A549 (cell line): Measurements from ENCODE around the gene EXOC3L2. TPM values are rescaled to one million over a fixed set of nuclear protein-coding genes. Genes with fewer than 3 reads are reported as not detected.

ENCODE experiments used
- ATAC-seq, 2 experiments: fragments of 200-7000 bp in 1 of 2; fragments of >200 bp in 1 of 2; cut with Nextera tagmentation in 1 of 2; cut with Tn5 transposase in 1 of 2; 3 replicates each; pipeline versions ENCODE4 v1.8.0 to v1.9.1; 2018 to 2020; ENCODE audit warnings: mild to moderate bottlenecking in 1 of 2, moderate library complexity in 1 of 2
- CTCF ChIA-PET: fragments of 300-600 bp; sonication (Branson Sonifier 250); formaldehyde crosslinking; extraction: SDS; loops from one replicate; lab custom pipeline; 2021; ENCODE audit warnings: antibody characterized with exemption, inconsistent platforms; lab: Yijun Ruan, JAX
- POLR2A ChIA-PET: fragments of 350-600 bp; formaldehyde crosslinking; extraction: SDS; loops from one replicate; lab custom pipeline; 2021; ENCODE audit warnings: antibody characterized with exemption, inconsistent platforms; lab: Yijun Ruan, JAX
- DNase-seq, 2 experiments: peaks; one replicate each; pipeline versions ENCODE4 v3.0.0 to v3.0.0-alpha.2; 2011 to 2016; ENCODE audit warnings: low read depth in 1 of 2, low spot score in 1 of 2
- FAIRE-seq: peaks from 2 replicates; lab custom pipeline; 2011; peaks lifted over from hg19 to GRCh38; lab: Jason Lieb, UNC
- H3K27ac ChIP-seq, 2 experiments: fragments of >200 bp; sonication (Bioruptor Twin); formaldehyde crosslinking; 3 replicates each; pipeline ENCODE4 v1.5.1; 2016 to 2017
- H3K4me1 ChIP-seq: fragments of >200 bp; sonication (Bioruptor Twin); formaldehyde crosslinking; 3 replicates; pipeline ENCODE4 v1.6.1; 2016
- H3K4me2 ChIP-seq: fragments of >200 bp; sonication (Bioruptor Twin); formaldehyde crosslinking; 3 replicates; pipeline ENCODE4 v1.6.1; 2016
- H3K4me3 ChIP-seq: fragments of >200 bp; sonication (Bioruptor Twin); formaldehyde crosslinking; 3 replicates; pipeline ENCODE4 v1.5.1; 2016
- H3K9me3 ChIP-seq: fragments of >200 bp; sonication (Bioruptor Twin); formaldehyde crosslinking; 3 replicates; pipeline ENCODE4 v1.6.1; 2016
- CBX8 ChIP-seq: fragments of 200-600 bp; sonication (generic); IDR thresholded peaks from 2 replicates; pipeline ENCODE4 v1.6.1; 2016
- CEBPB ChIP-seq, 2 experiments: fragments of >200 bp in 1 of 2; sonication (Bioruptor Twin) in 1 of 2; formaldehyde crosslinking in 1 of 2; IDR thresholded peaks; 2 replicates each; pipeline ENCODE4 v1.6.1; 2012 to 2016
- EHMT2 ChIP-seq: fragments of 200-600 bp; sonication (generic); IDR thresholded peaks from 2 replicates; pipeline ENCODE4 v1.6.1; 2016; ENCODE audit warnings: antibody characterized with exemption, low read depth, mild to moderate bottlenecking, moderate library complexity
- EP300 ChIP-seq, 2 experiments: fragments of >200 bp; sonication (Bioruptor Twin); formaldehyde crosslinking; IDR thresholded peaks; 2 replicates in 1 of 2; 3 replicates in 1 of 2; pipeline ENCODE4 v1.6.1; 2016 to 2017
- ESRRA ChIP-seq: fragments of 150-350 bp; IDR thresholded peaks from 2 replicates; pipeline ENCODE4 v1.6.1; 2014; ENCODE audit warnings: mild to moderate bottlenecking, low read length, borderline replicate concordance
- HEYL ChIP-seq: fragments of 250-450 bp; sonication (Bioruptor Pico); IDR thresholded peaks from 2 replicates; pipeline ENCODE4 v1.8.0; 2021; ENCODE audit warnings: mild to moderate bottlenecking, moderate library complexity
- HOXA7 ChIP-seq: fragments of 250-450 bp; sonication (Bioruptor Pico); IDR thresholded peaks from 2 replicates; pipeline ENCODE4 v1.5.0; 2020; ENCODE audit warnings: mild to moderate bottlenecking, moderate library complexity
- HOXB5 ChIP-seq: fragments of 250-450 bp; sonication (Bioruptor Pico); IDR thresholded peaks from 2 replicates; pipeline ENCODE4 v1.5.0; 2020; ENCODE audit warnings: mild to moderate bottlenecking, moderate library complexity
- JUN ChIP-seq, 2 experiments: fragments of >200 bp; sonication (Bioruptor Twin); formaldehyde crosslinking; IDR thresholded peaks; 2 replicates in 1 of 2; 3 replicates in 1 of 2; pipeline ENCODE4 v1.6.1; 2016 to 2017
- JUNB ChIP-seq: fragments of >200 bp; sonication (Bioruptor Twin); formaldehyde crosslinking; IDR thresholded peaks from 2 replicates; pipeline ENCODE4 v1.6.1; 2016
- KDM5A ChIP-seq: fragments of 200-600 bp; sonication (generic); IDR thresholded peaks from 2 replicates; pipeline ENCODE4 v1.6.1; 2016; ENCODE audit warnings: antibody characterized with exemption, mild to moderate bottlenecking
- NR3C1 ChIP-seq: fragments of >200 bp; sonication (Bioruptor Twin); formaldehyde crosslinking; IDR thresholded peaks from 3 replicates; pipeline ENCODE4 v1.6.1; 2017
- PHF8 ChIP-seq: fragments of 200-600 bp; sonication (generic); IDR thresholded peaks from 2 replicates; pipeline ENCODE4 v1.6.1; 2016; ENCODE audit warnings: low read depth, mild to moderate bottlenecking, antibody characterized with exemption, moderate library complexity, borderline replicate concordance
- POLR2A ChIP-seq: IDR thresholded peaks from 2 replicates; pipeline ENCODE4 v1.6.1; 2012; ENCODE audit warnings: mild to moderate bottlenecking, low read length
- RAD21 ChIP-seq, 2 experiments: fragments of >200 bp in 1 of 2; sonication (Bioruptor Twin) in 1 of 2; formaldehyde crosslinking in 1 of 2; IDR thresholded peaks in 1 of 2; conservative IDR thresholded peaks in 1 of 2; 2 replicates in 1 of 2; 3 replicates in 1 of 2; pipeline ENCODE4 v1.6.1; 2012 to 2018; ENCODE audit warnings: inconsistent platforms in 1 of 2
- RARB ChIP-seq: fragments of 250-450 bp; sonication (Bioruptor Pico); IDR thresholded peaks from 2 replicates; pipeline ENCODE4 v1.8.0; 2021; ENCODE audit warnings: mild to moderate bottlenecking, moderate library complexity
- RFX5 ChIP-seq: fragments of 450-650 bp; IDR thresholded peaks from 2 replicates; pipeline ENCODE4 v1.7.1; 2014; ENCODE audit warnings: antibody characterized with exemption, mild to moderate bottlenecking, moderate library complexity
- SMC3 ChIP-seq: fragments of >200 bp; sonication (Bioruptor Twin); formaldehyde crosslinking; IDR thresholded peaks from 3 replicates; pipeline ENCODE4 v1.6.1; 2018; ENCODE audit warnings: inconsistent platforms
- SREBF2 ChIP-seq: fragments of 450-650 bp; IDR thresholded peaks from 2 replicates; pipeline ENCODE4 v1.6.1; 2014; ENCODE audit warnings: mild to moderate bottlenecking, moderate library complexity
- ZFP36 ChIP-seq: fragments of 450-650 bp; IDR thresholded peaks from 2 replicates; pipeline ENCODE4 v1.6.1; 2014; ENCODE audit warnings: borderline replicate concordance; ENCODE audit not compliant: partially characterized antibody
- ZNF302 ChIP-seq: fragments of 250-450 bp; sonication (Bioruptor Pico); IDR thresholded peaks from 2 replicates; pipeline ENCODE4 v1.9.0; 2021; ENCODE audit warnings: inconsistent platforms, mild to moderate bottlenecking, moderate library complexity
- WGBS: methylation state at CpG from one replicate; pipeline ENCODE4 v1.1.6; 2017; ENCODE audit errors: missing lambda C conversion rate; 5-methylcytosine and 5-hydroxymethylcytosine counted together
- polyA plus RNA-seq, 4 experiments: library from polyadenylated mRNA; depleted of rRNA in 3 of 4; stranded (reverse); fragments of >200 nt; fragmentation: RNase III in 1 of 4; extraction: RNeasy Plus Mini Kit Qiagen cat#74134 plus additional on column Dnase treatment in 1 of 4; gene quantifications; 2 replicates in 3 of 4; 3 replicates in 1 of 4; pipeline ENCODE4 v1.2.3, GENCODE V29; 2011 to 2017
- TF ChIP-seq, protein P1 (sequence below): fragments of 250-450 bp; sonication (Bioruptor Pico); IDR thresholded peaks from 2 replicates; pipeline ENCODE4 v1.5.0; 2021; ENCODE audit warnings: mild to moderate bottlenecking, moderate library complexity, borderline replicate concordance
- TF ChIP-seq, protein P2 (sequence below): fragments of >200 bp; sonication (Bioruptor Twin); formaldehyde crosslinking; IDR thresholded peaks from 3 replicates; pipeline ENCODE4 v1.6.1; 2016
- TF ChIP-seq, protein P3 (sequence below): fragments of >200 bp; sonication (Bioruptor Twin); formaldehyde crosslinking; IDR thresholded peaks from 2 replicates; pipeline ENCODE4 v1.6.1; 2016
- TF ChIP-seq, protein P4 (sequence below): fragments of >200 bp; sonication (Bioruptor Twin); formaldehyde crosslinking; IDR thresholded peaks from 3 replicates; pipeline ENCODE4 v1.5.1; 2016

The EXOC3L2 gene
- polyA plus RNA-seq, 2 of the 4 experiments (the other 2 are of a cell fraction): 0.16 to 0.50 TPM

DNA sequence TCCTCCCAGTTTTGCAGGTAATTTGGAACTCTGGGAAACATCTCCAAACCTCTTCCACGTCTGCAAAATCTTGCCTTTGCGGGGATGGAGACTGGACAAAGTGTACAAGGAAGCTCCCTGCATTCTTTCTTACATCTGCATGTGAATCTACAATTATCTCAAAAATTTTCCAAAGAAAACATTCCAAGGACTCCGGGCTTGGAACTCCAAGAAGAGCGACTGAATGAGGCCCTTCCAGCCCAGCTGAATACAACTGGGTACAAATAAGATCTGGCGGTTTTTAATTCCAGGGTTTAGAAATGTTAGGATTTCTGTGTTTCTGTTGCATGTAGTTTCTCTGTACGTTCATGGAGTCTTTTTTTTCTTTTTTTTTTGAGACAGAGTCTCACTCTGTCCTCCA, 28.5 kb downstream of the EXOC3L2 start:
- DNase-seq (no peak), ATAC-seq (no peak), FAIRE-seq (no peak)
- TF ChIP-seq HOXA7 (CRISPR knock-in tag): no peak
- no peak for TF ChIP-seq JUN (IDR thresholded peaks at IDR 0.05)
- no peak for TF ChIP-seq CEBPB (IDR thresholded peaks at IDR 0.05)
- TF ChIP-seq PHF8: no peak
- TF ChIP-seq EHMT2: no peak
- TF ChIP-seq KDM5A: no peak
- TF ChIP-seq, protein P1, sequence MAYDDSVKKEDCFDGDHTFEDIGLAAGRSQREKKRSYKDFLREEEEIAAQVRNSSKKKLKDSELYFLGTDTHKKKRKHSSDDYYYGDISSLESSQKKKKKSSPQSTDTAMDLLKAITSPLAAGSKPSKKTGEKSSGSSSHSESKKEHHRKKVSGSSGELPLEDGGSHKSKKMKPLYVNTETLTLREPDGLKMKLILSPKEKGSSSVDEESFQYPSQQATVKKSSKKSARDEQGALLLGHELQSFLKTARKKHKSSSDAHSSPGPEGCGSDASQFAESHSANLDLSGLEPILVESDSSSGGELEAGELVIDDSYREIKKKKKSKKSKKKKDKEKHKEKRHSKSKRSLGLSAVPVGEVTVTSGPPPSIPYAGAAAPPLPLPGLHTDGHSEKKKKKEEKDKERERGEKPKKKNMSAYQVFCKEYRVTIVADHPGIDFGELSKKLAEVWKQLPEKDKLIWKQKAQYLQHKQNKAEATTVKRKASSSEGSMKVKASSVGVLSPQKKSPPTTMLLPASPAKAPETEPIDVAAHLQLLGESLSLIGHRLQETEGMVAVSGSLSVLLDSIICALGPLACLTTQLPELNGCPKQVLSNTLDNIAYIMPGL: no peak
- TF ChIP-seq ESRRA: no peak
- TF ChIP-seq RARB (CRISPR knock-in tag): no peak
- TF ChIP-seq, protein P2, sequence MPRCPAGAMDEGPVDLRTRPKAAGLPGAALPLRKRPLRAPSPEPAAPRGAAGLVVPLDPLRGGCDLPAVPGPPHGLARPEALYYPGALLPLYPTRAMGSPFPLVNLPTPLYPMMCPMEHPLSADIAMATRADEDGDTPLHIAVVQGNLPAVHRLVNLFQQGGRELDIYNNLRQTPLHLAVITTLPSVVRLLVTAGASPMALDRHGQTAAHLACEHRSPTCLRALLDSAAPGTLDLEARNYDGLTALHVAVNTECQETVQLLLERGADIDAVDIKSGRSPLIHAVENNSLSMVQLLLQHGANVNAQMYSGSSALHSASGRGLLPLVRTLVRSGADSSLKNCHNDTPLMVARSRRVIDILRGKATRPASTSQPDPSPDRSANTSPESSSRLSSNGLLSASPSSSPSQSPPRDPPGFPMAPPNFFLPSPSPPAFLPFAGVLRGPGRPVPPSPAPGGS: no peak
- TF ChIP-seq ZNF302 (CRISPR knock-in tag): no peak
- TF ChIP-seq, protein P3, sequence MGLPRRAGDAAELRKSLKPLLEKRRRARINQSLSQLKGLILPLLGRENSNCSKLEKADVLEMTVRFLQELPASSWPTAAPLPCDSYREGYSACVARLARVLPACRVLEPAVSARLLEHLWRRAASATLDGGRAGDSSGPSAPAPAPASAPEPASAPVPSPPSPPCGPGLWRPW: no peak
- TF ChIP-seq SMC3: no peak
- TF ChIP-seq, protein P4, sequence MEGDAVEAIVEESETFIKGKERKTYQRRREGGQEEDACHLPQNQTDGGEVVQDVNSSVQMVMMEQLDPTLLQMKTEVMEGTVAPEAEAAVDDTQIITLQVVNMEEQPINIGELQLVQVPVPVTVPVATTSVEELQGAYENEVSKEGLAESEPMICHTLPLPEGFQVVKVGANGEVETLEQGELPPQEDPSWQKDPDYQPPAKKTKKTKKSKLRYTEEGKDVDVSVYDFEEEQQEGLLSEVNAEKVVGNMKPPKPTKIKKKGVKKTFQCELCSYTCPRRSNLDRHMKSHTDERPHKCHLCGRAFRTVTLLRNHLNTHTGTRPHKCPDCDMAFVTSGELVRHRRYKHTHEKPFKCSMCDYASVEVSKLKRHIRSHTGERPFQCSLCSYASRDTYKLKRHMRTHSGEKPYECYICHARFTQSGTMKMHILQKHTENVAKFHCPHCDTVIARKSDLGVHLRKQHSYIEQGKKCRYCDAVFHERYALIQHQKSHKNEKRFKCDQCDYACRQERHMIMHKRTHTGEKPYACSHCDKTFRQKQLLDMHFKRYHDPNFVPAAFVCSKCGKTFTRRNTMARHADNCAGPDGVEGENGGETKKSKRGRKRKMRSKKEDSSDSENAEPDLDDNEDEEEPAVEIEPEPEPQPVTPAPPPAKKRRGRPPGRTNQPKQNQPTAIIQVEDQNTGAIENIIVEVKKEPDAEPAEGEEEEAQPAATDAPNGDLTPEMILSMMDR: no peak
- no peak for TF ChIP-seq POLR2A
- TF ChIP-seq JUNB: no peak
- no peak for TF ChIP-seq NR3C1
- no peak for TF ChIP-seq ZFP36
- Histone ChIP-seq H3K9me3 (no peaks in the 10 kb centered on the region), H3K4me1 (no peaks in the 10 kb centered on the region), H3K4me3 (no peak overlapping the region), H3K4me2 (no peak overlapping the region), H3K27ac (no peak overlapping the region)
- ChIA-PET CTCF (interaction anchor here (1.0 to 1.7 kb wide), 2 partner anchors 12 to 16 kb away, joined by 3 to 6 read pairs; no protein-coding TSS in a partner anchor), POLR2A (no interaction called here)
- 67% methylated on average over 6 of the region's 6 CpGs for WGBS

DNA sequence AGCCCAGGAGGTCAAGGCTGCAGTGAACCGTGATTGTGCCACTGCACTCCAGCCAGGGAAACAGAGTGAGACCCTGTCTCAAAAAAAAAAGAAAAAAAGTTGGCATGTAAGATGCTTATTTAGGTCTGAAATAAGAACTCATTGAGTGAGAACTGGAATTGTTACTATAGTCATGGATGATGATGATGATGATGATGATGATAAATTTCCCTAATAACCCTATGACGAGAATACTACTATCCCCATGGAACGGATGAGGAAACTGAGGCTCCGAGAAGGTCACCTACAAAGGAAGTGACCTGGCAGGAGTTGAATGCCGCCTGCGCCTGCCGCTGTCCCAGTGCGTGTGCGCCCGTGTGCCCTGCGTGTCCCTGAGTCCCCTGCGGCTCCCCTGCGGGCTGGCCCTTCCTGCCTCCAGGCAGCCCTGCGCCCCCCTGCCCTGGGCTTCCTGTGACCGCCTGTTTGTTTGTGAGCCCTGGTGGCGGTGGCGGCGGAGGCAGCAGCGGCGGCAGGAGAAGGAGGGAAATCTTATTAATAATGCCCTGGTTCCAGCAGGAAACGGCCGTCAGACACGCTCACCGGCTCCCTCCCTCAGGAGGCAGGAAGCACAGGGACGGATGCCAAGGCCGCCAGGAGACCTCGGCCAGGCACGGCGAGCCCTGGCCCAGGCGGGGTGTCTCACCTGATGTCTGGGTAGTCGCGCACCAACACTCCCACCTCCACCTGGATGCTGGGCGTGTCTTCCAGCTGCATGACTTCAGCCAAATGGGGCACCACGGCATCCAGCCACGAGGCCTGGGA, 29.6 kb downstream of the EXOC3L2 start:
- 83% methylated on average over 35 of the region's 35 CpGs for WGBS
- Histone ChIP-seq H3K27ac (no peak overlapping the region), H3K4me3 (no peak overlapping the region), H3K4me2 (no peak overlapping the region), H3K9me3 (no peaks in the 10 kb centered on the region), H3K4me1 (peaks cover 4% of the 10 kb centered on the region; the same call in 1 of the 3 replicates)
- no peak for DNase-seq
- ATAC-seq: no peak
- FAIRE-seq: no peak
- POLR2A ChIA-PET: no interaction called here
- CTCF ChIA-PET: interaction anchor here (1.5 kb wide), 1 partner anchor 33 kb away, joined by 3 read pairs; no protein-coding TSS in a partner anchor
- TF ChIP-seq, protein P4: no peak
- TF ChIP-seq CBX8 (no peak), RFX5 (no peak), EP300 (IDR thresholded peaks at IDR 0.05) (no peak), EHMT2 (no peak), ZNF302 (CRISPR knock-in tag) (no peak), RAD21 (conservative IDR thresholded peaks at IDR 0.05 in 1 of 2, IDR thresholded peaks at IDR 0.05 in 1 of 2) (no peak), HOXB5 (CRISPR knock-in tag) (no peak), PHF8 (no peak), ESRRA (no peak), SREBF2 (no peak), HEYL (CRISPR knock-in tag) (no peak)
- TF ChIP-seq, protein P1: no peak
- TF ChIP-seq, protein P3: no peak
